Breast epithelium (tissue), 3 donors: Measurements from ENCODE around the gene OR5AR1.

ENCODE experiments used
- CTCF ChIP-seq, 3 donors: fragments of 450-650 bp; IDR thresholded peaks; one replicate each; pipeline ENCODE4 v1.5.1; 2016 to 2017; ENCODE audit warnings: antibody characterized with exemption in 3 of 3, mild to moderate bottlenecking in 3 of 3, moderate library complexity in 3 of 3
- POLR2A ChIP-seq: fragments of 450-650 bp; IDR thresholded peaks from one replicate; pipeline ENCODE4 v1.6.1; 2016; ENCODE audit warnings: antibody characterized with exemption, mild to moderate bottlenecking, moderate library complexity
- POLR2AphosphoS5 ChIP-seq, 3 donors: sonication (generic); formaldehyde crosslinking; IDR thresholded peaks; one replicate each; pipeline ENCODE4 v1.6.1; 2017; ENCODE audit warnings: antibody characterized with exemption in 3 of 3

GRCh38 chr11:56659755-56660154 lies 3.7 kb upstream of the OR5AR1 start:
- TF ChIP-seq CTCF (IDR thresholded peaks at IDR 0.05) (no peak), POLR2AphosphoS5 (IDR thresholded peaks at IDR 0.05) (no peak), POLR2A (no peak)
